ENCODE measurements around the gene DNAJC21.

The DNAJC21 gene

GRCh38 chr5:34898258-34898895 is 31.0 kb upstream of the DNAJC21 start:
- no peak overlapping the region for H3K4me3 ChIP-seq (ENCODE audit: low read depth in 1 of 5, low read length in 5 of 5)
- H3K36me3 ChIP-seq (ENCODE audit: control insufficient read depth in 5 of 5, insufficient read depth in 5 of 5, low read length in 5 of 5), result peaks cover 0 to 4% (median 3%) of the 10 kb centered on the region in 5 donors
- no peak overlapping the region for H3K27ac ChIP-seq (ENCODE audit: low read depth, low read length)
- H3K4me1 ChIP-seq (ENCODE audit: control insufficient read depth in 5 of 5, insufficient read depth in 5 of 5, low read length in 5 of 5), result no peaks in the 10 kb centered on the region
- no peaks in the 10 kb centered on the region for H3K27me3 ChIP-seq (ENCODE audit: control insufficient read depth in 5 of 5, insufficient read depth in 4 of 5, low read length in 5 of 5)
- H3K9me3 ChIP-seq (ENCODE audit: control insufficient read depth in 5 of 5, low read length in 5 of 5), result no peaks in the 10 kb centered on the region
- H3K9ac ChIP-seq (ENCODE audit: low read length in 5 of 5), result no peak overlapping the region

- Histone ChIP-seq H3K4me3 (ENCODE audit: low read depth in 1 of 5, low read length in 5 of 5) (no peak overlapping the region), H3K27ac (ENCODE audit: low read depth, low read length) (no peak overlapping the region), H3K9me3 (ENCODE audit: control insufficient read depth in 5 of 5, low read length in 5 of 5) (no peaks in the 10 kb centered on the region), H3K4me1 (ENCODE audit: control insufficient read depth in 5 of 5, insufficient read depth in 5 of 5, low read length in 5 of 5) (no peaks in the 10 kb centered on the region), H3K27me3 (ENCODE audit: control insufficient read depth in 5 of 5, insufficient read depth in 4 of 5, low read length in 5 of 5) (no peaks in the 10 kb centered on the region), H3K9ac (ENCODE audit: low read length in 5 of 5) (no peak overlapping the region), H3K36me3 (ENCODE audit: control insufficient read depth in 5 of 5, insufficient read depth in 5 of 5, low read length in 5 of 5) (peaks cover 0 to 4% (median 3%) of the 10 kb centered on the region in 5 donors)
Measured at GRCh38 chr5:34899066-34899465, 30.3 kb upstream of the DNAJC21 start.

GRCh38 chr5:34900652-34901051 is 28.7 kb upstream of the DNAJC21 start:
- peaks cover 0 to 4% (median 3%) of the 10 kb centered on the region in 5 donors for H3K36me3 ChIP-seq (ENCODE audit: control insufficient read depth in 5 of 5, insufficient read depth in 5 of 5, low read length in 5 of 5)

GRCh38 chr5:34903260-34903659 is 26.1 kb upstream of the DNAJC21 start:
- H3K27ac ChIP-seq (ENCODE audit: low read depth, low read length), result no peak overlapping the region
- no peak overlapping the region for H3K9ac ChIP-seq (ENCODE audit: low read length in 5 of 5)
- no peaks in the 10 kb centered on the region for H3K9me3 ChIP-seq (ENCODE audit: control insufficient read depth in 5 of 5, low read length in 5 of 5)
- peaks cover 0 to 6% (median 5%) of the 10 kb centered on the region in 5 donors for H3K36me3 ChIP-seq (ENCODE audit: control insufficient read depth in 5 of 5, insufficient read depth in 5 of 5, low read length in 5 of 5)
- H3K4me3 ChIP-seq (ENCODE audit: low read depth in 1 of 5, low read length in 5 of 5), result no peak overlapping the region
- H3K27me3 ChIP-seq (ENCODE audit: control insufficient read depth in 5 of 5, insufficient read depth in 4 of 5, low read length in 5 of 5), result no peaks in the 10 kb centered on the region
- no peaks in the 10 kb centered on the region for H3K4me1 ChIP-seq (ENCODE audit: control insufficient read depth in 5 of 5, insufficient read depth in 5 of 5, low read length in 5 of 5)

More at GRCh38 chr5:34900652-34901051, 28.7 kb upstream of the DNAJC21 start:
- Histone ChIP-seq H3K9ac (ENCODE audit: low read length in 5 of 5) (no peak overlapping the region), H3K27ac (ENCODE audit: low read depth, low read length) (no peak overlapping the region), H3K9me3 (ENCODE audit: control insufficient read depth in 5 of 5, low read length in 5 of 5) (no peaks in the 10 kb centered on the region), H3K4me1 (ENCODE audit: control insufficient read depth in 5 of 5, insufficient read depth in 5 of 5, low read length in 5 of 5) (no peaks in the 10 kb centered on the region), H3K27me3 (ENCODE audit: control insufficient read depth in 5 of 5, insufficient read depth in 4 of 5, low read length in 5 of 5) (no peaks in the 10 kb centered on the region), H3K4me3 (ENCODE audit: low read depth in 1 of 5, low read length in 5 of 5) (no peak overlapping the region)

GRCh38 chr5:34905564-34905963 is 23.8 kb upstream of the DNAJC21 start:
- Histone ChIP-seq H3K36me3 (ENCODE audit: control insufficient read depth in 5 of 5, insufficient read depth in 5 of 5, low read length in 5 of 5) (peaks cover 13 to 23% (median 21%) of the 10 kb centered on the region in 5 donors), H3K27ac (ENCODE audit: low read depth, low read length) (no peak overlapping the region), H3K4me1 (ENCODE audit: control insufficient read depth in 5 of 5, insufficient read depth in 5 of 5, low read length in 5 of 5) (no peaks in the 10 kb centered on the region), H3K9me3 (ENCODE audit: control insufficient read depth in 5 of 5, low read length in 5 of 5) (no peaks in the 10 kb centered on the region), H3K4me3 (ENCODE audit: low read depth in 1 of 5, low read length in 5 of 5) (no peak overlapping the region), H3K9ac (ENCODE audit: low read length in 5 of 5) (no peak overlapping the region), H3K27me3 (ENCODE audit: control insufficient read depth in 5 of 5, insufficient read depth in 4 of 5, low read length in 5 of 5) (no peaks in the 10 kb centered on the region)

GRCh38 chr5:34913072-34913471 is 16.3 kb upstream of the DNAJC21 start:
- Histone ChIP-seq H3K4me1 (ENCODE audit: control insufficient read depth in 5 of 5, insufficient read depth in 5 of 5, low read length in 5 of 5) (peaks cover 3 to 34% (median 28%) of the 10 kb centered on the region in 5 donors), H3K9me3 (ENCODE audit: control insufficient read depth in 5 of 5, low read length in 5 of 5) (no peaks in the 10 kb centered on the region), H3K36me3 (ENCODE audit: control insufficient read depth in 5 of 5, insufficient read depth in 5 of 5, low read length in 5 of 5) (peaks cover 24 to 32% (median 29%) of the 10 kb centered on the region in 5 donors), H3K9ac (ENCODE audit: low read length in 5 of 5) (peak overlapping the region in 1 of 5 donors; percentile 63), H3K27ac (ENCODE audit: low read depth, low read length) (no peak overlapping the region), H3K27me3 (ENCODE audit: control insufficient read depth in 5 of 5, insufficient read depth in 4 of 5, low read length in 5 of 5) (no peaks in the 10 kb centered on the region), H3K4me3 (ENCODE audit: low read depth in 1 of 5, low read length in 5 of 5) (no peak overlapping the region)

- Histone ChIP-seq H3K4me3 (ENCODE audit: low read depth in 1 of 5, low read length in 5 of 5) (peak overlapping the region; percentile 89 to 100 (median 92)), H3K27ac (ENCODE audit: low read depth, low read length) (peak overlapping the region; percentile 88), H3K9ac (ENCODE audit: low read length in 5 of 5) (peak overlapping the region; percentile 64 to 99 (median 98)), H3K9me3 (ENCODE audit: control insufficient read depth in 5 of 5, low read length in 5 of 5) (no peaks in the 10 kb centered on the region), H3K4me1 (ENCODE audit: control insufficient read depth in 5 of 5, insufficient read depth in 5 of 5, low read length in 5 of 5) (peaks cover 3 to 34% (median 28%) of the 10 kb centered on the region in 5 donors), H3K27me3 (ENCODE audit: control insufficient read depth in 5 of 5, insufficient read depth in 4 of 5, low read length in 5 of 5) (no peaks in the 10 kb centered on the region), H3K36me3 (ENCODE audit: control insufficient read depth in 5 of 5, insufficient read depth in 5 of 5, low read length in 5 of 5) (peaks cover 16 to 19% (median 19%) of the 10 kb centered on the region in 5 donors)
Measured at GRCh38 chr5:34914671-34915138, 14.7 kb upstream of the DNAJC21 start.

- Histone ChIP-seq H3K9ac (ENCODE audit: low read length in 5 of 5) (peak within 1 kb of the TSS; percentile 81 to 99 (median 99)), H3K4me1 (ENCODE audit: control insufficient read depth in 5 of 5, insufficient read depth in 5 of 5, low read length in 5 of 5) (peaks cover 3 to 34% (median 28%) of the 10 kb centered on the region in 5 donors), H3K27ac (ENCODE audit: low read depth, low read length) (peak within 1 kb of the TSS; percentile 88), H3K27me3 (ENCODE audit: control insufficient read depth in 5 of 5, insufficient read depth in 4 of 5, low read length in 5 of 5) (no peaks in the 10 kb centered on the region), H3K4me3 (ENCODE audit: low read depth in 1 of 5, low read length in 5 of 5) (peak within 1 kb of the TSS; percentile 91 to 100 (median 94)), H3K36me3 (ENCODE audit: control insufficient read depth in 5 of 5, insufficient read depth in 5 of 5, low read length in 5 of 5) (peaks cover 11 to 17% (median 16%) of the 10 kb centered on the region in 5 donors), H3K9me3 (ENCODE audit: control insufficient read depth in 5 of 5, low read length in 5 of 5) (no peaks in the 10 kb centered on the region)
Measured at GRCh38 chr5:34915139-34915855, 14.1 kb upstream of the DNAJC21 start, which contains the start of the genes BRIX1 and RAD1. BRIX1 (plus strand) TSS chr5:34915711; CDS start chr5:34915739, 28 bp downstream. RAD1 (minus strand) TSS chr5:34915504; CDS start chr5:34914892, 612 bp downstream.

- Histone ChIP-seq H3K9me3 (ENCODE audit: control insufficient read depth in 5 of 5, low read length in 5 of 5) (no peaks in the 10 kb centered on the region), H3K36me3 (ENCODE audit: control insufficient read depth in 5 of 5, insufficient read depth in 5 of 5, low read length in 5 of 5) (peaks cover 16 to 20% (median 19%) of the 10 kb centered on the region in 5 donors), H3K27me3 (ENCODE audit: control insufficient read depth in 5 of 5, insufficient read depth in 4 of 5, low read length in 5 of 5) (no peaks in the 10 kb centered on the region), H3K4me1 (ENCODE audit: control insufficient read depth in 5 of 5, insufficient read depth in 5 of 5, low read length in 5 of 5) (peaks cover 3 to 34% (median 28%) of the 10 kb centered on the region in 5 donors), H3K27ac (ENCODE audit: low read depth, low read length) (peak overlapping the region; percentile 88), H3K4me3 (ENCODE audit: low read depth in 1 of 5, low read length in 5 of 5) (peak overlapping the region; percentile 91 to 100 (median 94)), H3K9ac (ENCODE audit: low read length in 5 of 5) (peak overlapping the region; percentile 81 to 99 (median 99))
Measured at GRCh38 chr5:34915856-34916192, 13.5 kb upstream of the DNAJC21 start.

GRCh38 chr5:34916518-34916917 is 12.8 kb upstream of the DNAJC21 start:
- Histone ChIP-seq H3K4me1 (ENCODE audit: control insufficient read depth in 5 of 5, insufficient read depth in 5 of 5, low read length in 5 of 5) (peaks cover 3 to 34% (median 28%) of the 10 kb centered on the region in 5 donors), H3K9me3 (ENCODE audit: control insufficient read depth in 5 of 5, low read length in 5 of 5) (no peaks in the 10 kb centered on the region), H3K27ac (ENCODE audit: low read depth, low read length) (no peak overlapping the region), H3K9ac (ENCODE audit: low read length in 5 of 5) (peak overlapping the region; percentile 81 to 99 (median 99)), H3K27me3 (ENCODE audit: control insufficient read depth in 5 of 5, insufficient read depth in 4 of 5, low read length in 5 of 5) (no peaks in the 10 kb centered on the region), H3K36me3 (ENCODE audit: control insufficient read depth in 5 of 5, insufficient read depth in 5 of 5, low read length in 5 of 5) (peaks cover 11 to 19% (median 13%) of the 10 kb centered on the region in 5 donors), H3K4me3 (ENCODE audit: low read depth in 1 of 5, low read length in 5 of 5) (peak overlapping the region; percentile 91 to 100 (median 94))

All from subcutaneous abdominal adipose tissue (tissue), 5 donors.